BJ (cell line): ENCODE data around the gene LYST. TPM values are rescaled to one million over a fixed set of nuclear protein-coding genes. Genes with fewer than 3 reads are reported as not detected.

ENCODE experiments used
- CTCF ChIA-PET: fragments of 350-600 bp; formaldehyde crosslinking; extraction: SDS; loops from one replicate; lab custom pipeline; 2021; ENCODE audit warnings: antibody characterized with exemption, inconsistent platforms; lab: Yijun Ruan, JAX
- POLR2A ChIA-PET: fragments of 300-600 bp; sonication (Branson Sonifier 250); formaldehyde crosslinking; extraction: SDS; loops from one replicate; lab custom pipeline; 2021; ENCODE audit warnings: antibody characterized with exemption; lab: Charles Lee
- DNase-seq: peaks from one replicate; pipeline ENCODE4 v3.0.0-alpha.2; 2011; ENCODE audit warnings: low read depth
- H3K27me3 ChIP-seq: 2 replicates; pipeline ENCODE4 v1.6.0; 2011; ENCODE audit warnings: low read length; ENCODE audit not compliant: control insufficient read depth, insufficient read depth
- H3K36me3 ChIP-seq: 2 replicates; pipeline ENCODE4 v1.5.1; 2011; ENCODE audit warnings: low read length; ENCODE audit not compliant: control insufficient read depth, insufficient read depth
- H3K4me3 ChIP-seq: 2 replicates; pipeline ENCODE4 v1.5.1; 2011; ENCODE audit warnings: low read depth, mild to moderate bottlenecking, control low read depth, low read length
- polyA plus RNA-seq: library from polyadenylated mRNA; depleted of rRNA; stranded (reverse); fragments of >200 nt; gene quantifications from 2 replicates; pipeline ENCODE4 v1.2.3, GENCODE V29; 2011
- TF ChIP-seq, protein P1 (sequence below): IDR thresholded peaks from 2 replicates; pipeline ENCODE4 v1.5.1; 2011; ENCODE audit warnings: low read depth, mild to moderate bottlenecking, control low read depth, inconsistent platforms, low read length, moderate library complexity; ENCODE audit not compliant: insufficient read depth

LYST gene
- polyA plus RNA-seq, 1 experiment, result 7.2 TPM

DNA sequence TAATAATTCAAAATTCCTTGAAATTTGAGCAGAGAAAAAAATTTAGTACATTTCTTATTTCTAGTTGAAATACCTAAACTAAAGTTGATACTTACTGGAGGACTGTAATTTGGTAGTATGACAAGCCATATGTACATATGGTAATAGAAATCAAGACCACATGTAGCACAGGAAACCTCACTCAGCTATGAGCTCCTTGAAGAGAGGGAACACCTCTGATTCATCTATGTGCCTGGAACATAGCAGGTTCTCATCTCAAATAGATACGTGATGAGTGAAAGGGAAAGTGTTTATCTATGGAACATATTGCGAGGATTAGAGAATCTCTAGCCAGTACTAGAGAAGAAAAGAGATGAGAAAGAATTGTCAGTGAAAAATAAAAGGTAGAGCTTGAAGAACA lies 169.2 kb downstream of the LYST start:
- ChIA-PET CTCF (interaction anchor here (1.0 kb wide), 1 partner anchor 58 kb away, joined by 3 read pairs; no protein-coding TSS in a partner anchor), POLR2A (no interaction called here)
- no peak for DNase-seq
- no peaks in the 10 kb centered on the region for H3K27me3 ChIP-seq
- peaks cover 3% of the 10 kb centered on the region; the same call in 1 of the 2 replicates for H3K36me3 ChIP-seq
- H3K4me3 ChIP-seq, result no peak overlapping the region
- TF ChIP-seq, protein P1, sequence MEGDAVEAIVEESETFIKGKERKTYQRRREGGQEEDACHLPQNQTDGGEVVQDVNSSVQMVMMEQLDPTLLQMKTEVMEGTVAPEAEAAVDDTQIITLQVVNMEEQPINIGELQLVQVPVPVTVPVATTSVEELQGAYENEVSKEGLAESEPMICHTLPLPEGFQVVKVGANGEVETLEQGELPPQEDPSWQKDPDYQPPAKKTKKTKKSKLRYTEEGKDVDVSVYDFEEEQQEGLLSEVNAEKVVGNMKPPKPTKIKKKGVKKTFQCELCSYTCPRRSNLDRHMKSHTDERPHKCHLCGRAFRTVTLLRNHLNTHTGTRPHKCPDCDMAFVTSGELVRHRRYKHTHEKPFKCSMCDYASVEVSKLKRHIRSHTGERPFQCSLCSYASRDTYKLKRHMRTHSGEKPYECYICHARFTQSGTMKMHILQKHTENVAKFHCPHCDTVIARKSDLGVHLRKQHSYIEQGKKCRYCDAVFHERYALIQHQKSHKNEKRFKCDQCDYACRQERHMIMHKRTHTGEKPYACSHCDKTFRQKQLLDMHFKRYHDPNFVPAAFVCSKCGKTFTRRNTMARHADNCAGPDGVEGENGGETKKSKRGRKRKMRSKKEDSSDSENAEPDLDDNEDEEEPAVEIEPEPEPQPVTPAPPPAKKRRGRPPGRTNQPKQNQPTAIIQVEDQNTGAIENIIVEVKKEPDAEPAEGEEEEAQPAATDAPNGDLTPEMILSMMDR, result no peak

DNA sequence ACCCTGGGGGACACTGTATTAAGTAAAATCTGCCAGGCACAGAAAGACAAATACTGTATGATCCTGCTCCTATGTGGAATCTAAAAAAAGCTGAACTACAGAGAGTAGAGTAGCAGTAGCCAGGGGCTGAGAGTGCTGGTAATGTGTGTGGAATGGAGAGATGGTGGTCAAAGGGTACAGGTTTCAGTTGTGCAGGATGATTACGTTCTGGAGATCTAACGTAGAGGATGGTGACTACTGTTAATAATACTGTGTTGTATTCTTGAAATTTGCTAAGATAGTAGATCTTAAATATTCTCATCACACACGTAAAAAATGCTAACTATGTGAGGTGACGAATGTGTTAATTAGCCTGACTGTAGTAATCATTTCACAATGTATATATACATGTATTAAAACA lies 177.3 kb downstream of the LYST start:
- POLR2A ChIA-PET, result no interaction called here
- no peak for DNase-seq
- CTCF ChIA-PET, result no interaction called here

DNA sequence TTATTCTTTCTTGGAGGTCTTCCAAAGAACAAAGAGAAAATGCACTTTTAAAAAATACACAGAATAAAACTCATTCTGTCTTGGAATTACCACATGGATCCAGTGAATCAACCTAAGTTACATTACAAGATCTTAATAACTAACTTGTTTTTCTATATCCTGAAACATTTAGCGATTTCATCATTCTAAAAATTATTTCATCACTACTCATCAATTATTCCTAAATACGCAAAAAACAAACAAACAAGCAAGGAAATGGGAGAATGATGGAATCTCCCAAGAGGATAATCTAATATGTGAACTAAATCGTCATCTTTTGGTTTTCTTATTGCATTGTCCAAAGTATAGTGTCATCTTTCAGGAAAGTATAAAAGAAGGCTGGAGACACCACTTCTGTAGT lies 178.6 kb downstream of the LYST start:
- POLR2A ChIA-PET, result no interaction called here
- Histone ChIP-seq H3K36me3 (no peaks in the 10 kb centered on the region), H3K4me3 (no peak overlapping the region), H3K27me3 (no peaks in the 10 kb centered on the region)
- CTCF ChIA-PET, result interaction anchor here (0.8 kb wide), 1 partner anchor 8 kb away, joined by 3 read pairs; no protein-coding TSS in a partner anchor
- TF ChIP-seq, protein P1, result no peak
- no peak for DNase-seq

More for the DNA sequence above, 177.3 kb downstream of the LYST start:
- H3K4me3 ChIP-seq, result no peak overlapping the region
- H3K27me3 ChIP-seq, result no peaks in the 10 kb centered on the region
- peaks cover 2% of the 10 kb centered on the region; the same call in 1 of the 2 replicates for H3K36me3 ChIP-seq
- TF ChIP-seq, protein P1, result no peak

DNA sequence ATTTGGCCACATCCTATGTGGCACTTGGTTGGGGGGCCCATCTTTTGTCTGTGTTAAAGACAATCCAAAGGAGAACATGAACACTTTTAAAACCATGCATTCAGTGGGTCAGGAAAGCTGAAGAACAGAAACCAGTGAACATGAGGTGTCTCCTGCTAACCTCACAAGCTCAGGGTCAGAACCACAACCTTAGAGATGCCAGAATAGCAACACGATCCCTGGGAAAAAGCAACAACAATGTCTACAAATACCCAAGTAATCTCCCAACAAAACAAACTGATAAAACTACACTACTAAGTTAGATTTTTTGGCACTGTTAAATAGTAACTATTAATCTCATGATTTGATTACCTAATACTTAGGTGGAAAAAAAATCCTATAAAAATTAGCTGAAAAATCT lies 183.1 kb downstream of the LYST start:
- CTCF ChIA-PET, result interaction anchor here (0.7 to 0.8 kb wide), 2 partner anchors 11 to 18 kb away, joined by 3 to 4 read pairs; no protein-coding TSS in a partner anchor
- Histone ChIP-seq H3K4me3 (no peak overlapping the region), H3K36me3 (peaks cover 1% of the 10 kb centered on the region; the same call in 1 of the 2 replicates), H3K27me3 (no peaks in the 10 kb centered on the region)
- DNase-seq, result no peak
- POLR2A ChIA-PET, result no interaction called here
- TF ChIP-seq, protein P1, result no peak

DNA sequence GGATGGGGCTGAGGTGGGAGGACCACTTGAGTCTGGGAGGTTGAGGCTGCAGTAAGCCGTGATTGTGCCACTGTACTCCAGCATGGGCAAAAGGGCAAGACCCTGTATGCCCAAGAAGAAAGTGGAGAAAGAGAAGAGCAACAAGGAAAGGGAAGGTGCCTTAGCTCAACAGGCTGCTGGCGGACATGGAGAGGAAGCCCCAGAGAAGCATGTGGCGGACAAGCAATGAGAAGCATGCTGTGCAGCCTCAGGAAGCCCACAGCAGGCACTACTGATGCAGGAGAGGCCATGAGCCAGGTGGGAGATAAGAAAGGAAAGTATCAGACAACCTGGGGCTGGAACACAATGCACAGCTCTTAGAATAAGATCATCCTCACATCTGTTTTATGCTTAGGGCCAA lies 184.5 kb downstream of the LYST start:
- no peaks in the 10 kb centered on the region for H3K27me3 ChIP-seq
- no peak for DNase-seq
- ChIA-PET CTCF (interaction anchor here (0.9 kb wide), 1 partner anchor 81 kb away, joined by 3 read pairs; no protein-coding TSS in a partner anchor), POLR2A (no interaction called here)
- TF ChIP-seq, protein P1, result no peak
- no peak overlapping the region for H3K4me3 ChIP-seq
- H3K36me3 ChIP-seq, result peaks cover 1% of the 10 kb centered on the region; the same call in 1 of the 2 replicates
